Uterus (tissue), 4 donors: ENCODE data around the gene TRIM41. TPM values are rescaled to one million over a fixed set of nuclear protein-coding genes. Genes with fewer than 3 reads are reported as not detected.
"Not testable (repeated sequence)": the region's sequence is repeated elsewhere in the genome, so short reads cannot be mapped to it uniquely, and the experiment has no call there.

Experiments used
- DNase-seq, 2 donors: peaks; one replicate each; pipeline ENCODE4 v3.0.0-alpha.2; 2019 to 2020
- H3K27ac ChIP-seq, 2 donors: fragments of 200-600 bp; sonication (generic); 1 replicate in 1 of 2; 2 replicates in 1 of 2; pipeline ENCODE4 v1.5.1; 2016 to 2018
- H3K27me3 ChIP-seq, 2 donors: fragments of 200-600 bp; sonication (generic); one replicate each; pipeline ENCODE4 v1.5.1; 2018 to 2019; ENCODE audit warnings: control low read depth in 1 of 2
- H3K36me3 ChIP-seq, 2 donors: fragments of 200-600 bp; sonication (generic); one replicate each; pipeline ENCODE4 v1.5.1; 2019; ENCODE audit warnings: control low read depth in 1 of 2
- H3K4me1 ChIP-seq, 2 donors: fragments of 200-600 bp; sonication (generic); one replicate each; pipeline ENCODE4 v1.5.1; 2018 to 2019; ENCODE audit warnings: control low read depth in 1 of 2
- H3K4me3 ChIP-seq, 2 donors: fragments of 200-600 bp; sonication (generic); 1 replicate in 1 of 2; 2 replicates in 1 of 2; pipeline ENCODE4 v1.5.1; 2018 to 2019; ENCODE audit warnings: mild to moderate bottlenecking in 1 of 2
- H3K9me3 ChIP-seq, 2 donors: fragments of 200-600 bp; sonication (generic); one replicate each; pipeline ENCODE4 v1.5.1; 2019; ENCODE audit warnings: control low read depth in 1 of 2
- CTCF ChIP-seq, 4 experiments: fragments of 200-600 bp in 2 of 4; fragments of 450-650 bp in 2 of 4; sonication (generic) in 2 of 4; IDR thresholded peaks; one replicate each; pipeline ENCODE4 v1.5.1; 2016 to 2019; ENCODE audit warnings: antibody characterized with exemption in 4 of 4, mild to moderate bottlenecking in 2 of 4, moderate library complexity in 1 of 4
- POLR2A ChIP-seq, 2 donors: fragments of 450-650 bp; IDR thresholded peaks; one replicate each; pipeline ENCODE4 v1.6.1; 2016; ENCODE audit warnings: antibody characterized with exemption in 2 of 2, mild to moderate bottlenecking in 1 of 2, moderate library complexity in 1 of 2
- intact Hi-C: fragments of 100-400 bp; cut with DNase I; formaldehyde crosslinking; loops from one replicate; pipeline ENCODE4 v1.15.1; 2023; ENCODE audit warnings: low total_unique reads
- microRNA-seq: library from miRNA; unstranded; fragments of <30 nt; microRNA quantifications from one replicate; pipeline ENCODE4, GENCODE V29; 2016; ENCODE audit warnings: borderline microRNAs expressed, borderline replicate concordance
- small RNA-seq: library from RNA; depleted of rRNA; stranded (forward); fragments of <200 nt; gene quantifications from one replicate; pipeline ENCODE3, GENCODE V24; 2016
- total RNA-seq, 4 donors: library from RNA; depleted of rRNA in 3 of 4; stranded (reverse); fragments of >200 nt in 3 of 4; gene quantifications; one replicate each; pipeline versions ENCODE4 v1.1.0 to v1.2.4, GENCODE V29; 2014 to 2023
- donor health status: DM: yes; HTN: yes; CAD: no.

TRIM41 gene
- total RNA-seq, 4 donors from 2014 or later = 4.7 to 18.8 (median 12.2) TPM

- Histone ChIP-seq H3K4me3 (no peak overlapping the region), H3K36me3 (no peaks in the 10 kb centered on the region), H3K9me3 (no peaks in the 10 kb centered on the region), H3K27me3 (no peaks in the 10 kb centered on the region), H3K4me1 (no peaks in the 10 kb centered on the region), H3K27ac (no peak overlapping the region)
- no peak for TF ChIP-seq POLR2A (IDR thresholded peaks at IDR 0.05)
- no peak for TF ChIP-seq CTCF (IDR thresholded peaks at IDR 0.05)
- no peak for DNase-seq
- intact Hi-C loops = no loop called here
Observed at GRCh38 chr5:181283347-181283746, 60.3 kb downstream of the TRIM41 start.

GRCh38 chr5:181283841-181284755, 61.0 kb downstream of the TRIM41 start:
- H3K4me3 ChIP-seq, H3K27ac ChIP-seq, H3K9me3 ChIP-seq, H3K27me3 ChIP-seq, intact Hi-C loops, H3K4me1 ChIP-seq, DNase-seq, H3K36me3 ChIP-seq: not testable (repeated sequence)

Small RNA genes within 50 kb of the gene (microRNA-seq; reads per million reads assigned to microRNA genes)
- gene MIR4638 = not detected

Small RNA genes within 50 kb of the gene (small RNA-seq; reads per million reads assigned to genes)
- not detected for gene MIR4638
- gene SNORD95 = not detected
- gene SNORD96A = not detected

Other genes starting within 250 kb of the TRIM41 start
- not detected for gene BTNL3, start 234.4 kb upstream of the TRIM41 start, total RNA-seq
- 10 to 100 TPM in 3 of 4 donors, 1 to 10 TPM in 1; 9.0 to 36.9 (median 18.9) TPM for gene BTNL9, start 183.0 kb upstream of the TRIM41 start, total RNA-seq
- gene OR2V1, start 92.1 kb upstream of the TRIM41 start, total RNA-seq = not detected
- not detected for gene OR2V2, start 75.7 kb upstream of the TRIM41 start, total RNA-seq
- 1 to 10 TPM; 1.2 to 7.7 (median 1.6) TPM for gene TRIM7, start 18.1 kb upstream of the TRIM41 start, total RNA-seq
- 1,000 to 10,000 TPM; 1,656 to 5,035 (median 2,557) TPM for gene RACK1, start 20.6 kb downstream of the TRIM41 start, total RNA-seq
- 10 to 100 TPM in 2 of 4 donors, 1 to 10 TPM in 2; 1.2 to 22.1 (median 13.9) TPM for gene TRIM52, start 37.9 kb downstream of the TRIM41 start, total RNA-seq
- not detected for gene OR4F3, start 144.0 kb downstream of the TRIM41 start, total RNA-seq